Left lobe of liver (tissue), 1 donor: ENCODE results near the gene MUC21. TPM values are rescaled to one million over a fixed set of nuclear protein-coding genes. Genes with fewer than 3 reads are reported as not detected.

Experiments used
- total RNA-seq: library from RNA; stranded (reverse); gene quantifications from one replicate; pipeline ENCODE4 v1.2.1, GENCODE V29; 2021
- donor health status: DM: no; HTN: yes; CAD: no.

MUC21 gene
- total RNA-seq, 1 donor from 2014 or later: not detected

Other genes starting within 250 kb of the MUC21 start
- gene FLOT1, start 241.0 kb upstream of the MUC21 start, total RNA-seq: 45.9 TPM
- 5.8 TPM for gene IER3, start 239.2 kb upstream of the MUC21 start, total RNA-seq
- 5.1 TPM for gene DDR1, start 99.2 kb upstream of the MUC21 start, total RNA-seq
- 21.7 TPM for gene GTF2H4, start 75.5 kb upstream of the MUC21 start, total RNA-seq
- gene VARS2, start 69.5 kb upstream of the MUC21 start, total RNA-seq: 28.9 TPM
- gene SFTA2, start 51.5 kb upstream of the MUC21 start, total RNA-seq: not detected
- gene MUCL3, start 42.7 kb upstream of the MUC21 start, total RNA-seq: not detected
- gene MUC22, start 26.8 kb downstream of the MUC21 start, total RNA-seq: not detected
- not detected for gene C6orf15, start 128.9 kb downstream of the MUC21 start, total RNA-seq
- gene PSORS1C1, start 131.1 kb downstream of the MUC21 start, total RNA-seq: not detected
- gene CDSN, start 136.7 kb downstream of the MUC21 start, total RNA-seq: not detected
- not detected for gene PSORS1C2, start 155.3 kb downstream of the MUC21 start, total RNA-seq
- 9.6 TPM for gene CCHCR1, start 174.1 kb downstream of the MUC21 start, total RNA-seq
- 0.45 TPM for gene TCF19, start 174.9 kb downstream of the MUC21 start, total RNA-seq
- gene POU5F1, start 187.0 kb downstream of the MUC21 start, total RNA-seq: 5.0 TPM